HepG2 (cell line): ENCODE data around the gene COL25A1. TPM values are rescaled to one million over a fixed set of nuclear protein-coding genes. Genes with fewer than 3 reads are reported as not detected.

ENCODE experiments used
- ATAC-seq: fragments of 200-7000 bp; cut with Tn5 transposase; 3 replicates; pipeline ENCODE4 v1.9.1; 2020; ENCODE audit warnings: mild to moderate bottlenecking, moderate library complexity
- BruUV-seq: library from RNA; stranded (reverse); fragments of 400-500 nt; replicated peaks from 2 replicates; lab custom pipeline; 2021; lab: Mats Ljungman, UMichigan
- CTCF ChIA-PET: fragments of 300-600 bp; formaldehyde crosslinking; extraction: SDS; loops from one replicate; lab custom pipeline; 2021; ENCODE audit warnings: low total read pairs, inconsistent platforms, low intra/inter-chr PET ratio; lab: Yijun Ruan, JAX
- POLR2A ChIA-PET: fragments of 350-600 bp; sonication (Branson Sonifier 250); formaldehyde crosslinking; loops from one replicate; lab custom pipeline; 2020; ENCODE audit warnings: antibody characterized with exemption, inconsistent platforms; lab: Yijun Ruan, JAX
- DNase-seq: peaks from one replicate; pipeline ENCODE4 v3.0.0-alpha.2; 2015; ENCODE audit warnings: low spot score
- FAIRE-seq: peaks from 3 replicates; lab custom pipeline; 2011; peaks lifted over from hg19 to GRCh38; lab: Jason Lieb, UNC
- H2AFZ ChIP-seq: one replicate; pipeline ENCODE4 v1.6.1; 2011; ENCODE audit warnings: low read length, inconsistent platforms
- H3K27ac ChIP-seq: fragments of 300-600 bp; 3 replicates; pipeline ENCODE4 v1.8.0; 2011; ENCODE audit warnings: mixed run types, mild to moderate bottlenecking, mixed read lengths, low read length, inconsistent platforms; ENCODE audit not compliant: insufficient read depth; ENCODE audit errors: extremely low read length
- H3K27me3 ChIP-seq, 2 experiments: fragments of 200-600 bp in 1 of 2; 2 replicates in 1 of 2; 3 replicates in 1 of 2; pipeline versions ENCODE4 v1.6.0 to v1.8.0; 2011; ENCODE audit warnings: low read length in 2 of 2, mild to moderate bottlenecking in 2 of 2, moderate library complexity in 2 of 2, inconsistent platforms in 1 of 2; ENCODE audit not compliant: insufficient read depth in 2 of 2, control insufficient read depth in 1 of 2
- H3K36me3 ChIP-seq, 2 experiments: fragments of 200-600 bp in 1 of 2; replicated peaks in 1 of 2; 2 replicates in 1 of 2; 3 replicates in 1 of 2; pipeline versions ENCODE4 v1.5.1 to v1.8.0; 2011; ENCODE audit warnings: low read length in 2 of 2, inconsistent platforms in 1 of 2; ENCODE audit not compliant: insufficient read depth in 2 of 2, control insufficient read depth in 1 of 2
- H3K4me1 ChIP-seq: 2 replicates; pipeline ENCODE4 v1.5.1; 2012; ENCODE audit warnings: low read length, inconsistent platforms; ENCODE audit not compliant: insufficient read depth
- H3K4me2 ChIP-seq: 2 replicates; pipeline ENCODE4 v1.6.0; 2011; ENCODE audit warnings: low read depth, low read length, inconsistent platforms
- H3K4me3 ChIP-seq, 3 experiments: fragments of 200-600 bp in 1 of 3; sonication (generic), shearing (Covaris generic) in 1 of 3; replicated peaks in 1 of 3; 2 replicates each; pipeline ENCODE4 v1.5.1; 2011 to 2016; ENCODE audit warnings: low read length in 3 of 3, inconsistent platforms in 2 of 3, low read depth in 2 of 3, mild to moderate bottlenecking in 2 of 3, control low read depth in 1 of 3, mixed read lengths in 1 of 3; ENCODE audit not compliant: insufficient read depth in 1 of 3
- H3K79me2 ChIP-seq: one replicate; pipeline ENCODE4 v1.6.1; 2011; ENCODE audit warnings: low read length, inconsistent platforms; ENCODE audit not compliant: insufficient read depth
- H3K9ac ChIP-seq: 2 replicates; pipeline ENCODE4 v1.6.0; 2011; ENCODE audit warnings: mild to moderate bottlenecking, low read depth, low read length, inconsistent platforms; ENCODE audit not compliant: insufficient read depth
- H3K9me3 ChIP-seq: 2 replicates; pipeline ENCODE4 v1.5.1; 2012; ENCODE audit warnings: mild to moderate bottlenecking, low read length
- H4K20me1 ChIP-seq: 2 replicates; pipeline ENCODE4 v1.6.0; 2011; ENCODE audit warnings: inconsistent platforms, mild to moderate bottlenecking, low read length, moderate library complexity; ENCODE audit not compliant: insufficient read depth
- FOXK1 ChIP-seq: sonication (generic); formaldehyde crosslinking; IDR thresholded peaks from 2 replicates; pipeline ENCODE4 v1.4.0; 2020; ENCODE audit warnings: low read depth, missing genetic modification reagents, borderline replicate concordance
- MEIS1 ChIP-seq: sonication (generic); formaldehyde crosslinking; IDR thresholded peaks from 2 replicates; pipeline ENCODE4 v1.9.0; 2021; ENCODE audit warnings: mild to moderate bottlenecking, missing genetic modification reagents, moderate library complexity, borderline replicate concordance
- SNAI1 ChIP-seq: sonication (generic); formaldehyde crosslinking; IDR thresholded peaks from 2 replicates; pipeline ENCODE4 v1.5.0; 2020; ENCODE audit warnings: mild to moderate bottlenecking, missing genetic modification reagents, borderline replicate concordance
- ZNF124 ChIP-seq: sonication (generic); formaldehyde crosslinking; IDR thresholded peaks from 2 replicates; pipeline ENCODE4 v1.4.0; 2020; ENCODE audit warnings: missing genetic modification reagents
- ZNF75D ChIP-seq: sonication (generic); formaldehyde crosslinking; IDR thresholded peaks from 2 replicates; pipeline ENCODE4 v1.8.1; 2023; ENCODE audit warnings: missing genetic modification reagents, mild to moderate bottlenecking, borderline replicate concordance
- WGBS: methylation state at CpG from one replicate; pipeline ENCODE4 v1.1.6; 2017; ENCODE audit warnings: low lambda C conversion rate; 5-methylcytosine and 5-hydroxymethylcytosine counted together
- in situ Hi-C: cut with HindIII; loops from 2 replicates; pipeline ENCODE4 v1.10.0; 2017; ENCODE audit warnings: low pct_unique_long_range_greater_than_20kb; ENCODE audit not compliant: extremely low pct_ligation_motif_present
- intact Hi-C: fragments of 100-400 bp; cut with micrococcal nuclease; formaldehyde crosslinking; loops from one replicate; pipeline ENCODE4 v1.10.0; 2022; ENCODE audit not compliant: unreplicated experiment
- polyA plus RNA-seq, 8 experiments: library from polyadenylated mRNA; depleted of rRNA in 3 of 8; stranded (reverse) in 7 of 8; unstranded in 1 of 8; fragments of >200 nt; fragmentation: Illumina TruSeq in 4 of 8; extraction: Trizol in 4 of 8; gene quantifications; 2 replicates each; pipeline versions ENCODE4 v1.2.1 to v1.2.3, GENCODE V29; 2011 to 2016; ENCODE audit warnings: low read depth in 4 of 8, missing spikeins in 1 of 8, mixed read lengths in 1 of 8; ENCODE audit not compliant: insufficient read depth in 1 of 8
- total RNA-seq, 5 experiments: library from RNA; depleted of rRNA; stranded (reverse); fragments of >200 nt; fragmentation: Illumina TruSeq; extraction: Trizol; gene quantifications; 2 replicates each; pipeline ENCODE4 v1.2.3, GENCODE V29; 2016; ENCODE audit warnings: low read depth in 1 of 5
- TF ChIP-seq, protein P1 (sequence below): sonication (generic); formaldehyde crosslinking; IDR thresholded peaks from 2 replicates; pipeline ENCODE4 v1.9.0; 2021; ENCODE audit warnings: missing genetic modification reagents, borderline replicate concordance

COL25A1 gene
- total and polyA plus RNA-seq, 2 of the 13 experiments (the other 11 are each of a cell fraction or from before 2014, with no cell fraction given), result not detected

DNA sequence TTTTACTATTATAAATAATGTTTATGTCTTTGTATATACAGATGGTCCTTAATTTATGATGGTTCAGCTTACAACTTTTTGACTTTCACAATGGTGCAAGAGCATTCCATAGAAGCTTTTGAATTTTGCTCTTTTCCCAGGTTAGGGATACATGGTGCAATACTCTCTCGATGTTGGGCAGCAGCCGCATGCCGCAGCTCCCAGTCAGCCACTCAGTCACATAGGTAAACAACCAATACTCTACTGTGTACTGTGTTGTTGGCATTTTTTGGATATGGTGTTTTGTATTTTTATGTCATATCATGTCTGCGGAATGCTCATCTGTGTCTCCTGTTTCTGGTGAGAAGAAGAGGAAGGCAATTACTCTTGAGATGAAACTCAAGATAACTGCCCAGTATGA, 281.6 kb downstream of the COL25A1 start (continued):
- TF ChIP-seq, protein P1, sequence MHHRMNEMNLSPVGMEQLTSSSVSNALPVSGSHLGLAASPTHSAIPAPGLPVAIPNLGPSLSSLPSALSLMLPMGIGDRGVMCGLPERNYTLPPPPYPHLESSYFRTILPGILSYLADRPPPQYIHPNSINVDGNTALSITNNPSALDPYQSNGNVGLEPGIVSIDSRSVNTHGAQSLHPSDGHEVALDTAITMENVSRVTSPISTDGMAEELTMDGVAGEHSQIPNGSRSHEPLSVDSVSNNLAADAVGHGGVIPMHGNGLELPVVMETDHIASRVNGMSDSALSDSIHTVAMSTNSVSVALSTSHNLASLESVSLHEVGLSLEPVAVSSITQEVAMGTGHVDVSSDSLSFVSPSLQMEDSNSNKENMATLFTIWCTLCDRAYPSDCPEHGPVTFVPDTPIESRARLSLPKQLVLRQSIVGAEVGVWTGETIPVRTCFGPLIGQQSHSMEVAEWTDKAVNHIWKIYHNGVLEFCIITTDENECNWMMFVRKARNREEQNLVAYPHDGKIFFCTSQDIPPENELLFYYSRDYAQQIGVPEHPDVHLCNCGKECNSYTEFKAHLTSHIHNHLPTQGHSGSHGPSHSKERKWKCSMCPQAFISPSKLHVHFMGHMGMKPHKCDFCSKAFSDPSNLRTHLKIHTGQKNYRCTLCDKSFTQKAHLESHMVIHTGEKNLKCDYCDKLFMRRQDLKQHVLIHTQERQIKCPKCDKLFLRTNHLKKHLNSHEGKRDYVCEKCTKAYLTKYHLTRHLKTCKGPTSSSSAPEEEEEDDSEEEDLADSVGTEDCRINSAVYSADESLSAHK, result no peak

DNA sequence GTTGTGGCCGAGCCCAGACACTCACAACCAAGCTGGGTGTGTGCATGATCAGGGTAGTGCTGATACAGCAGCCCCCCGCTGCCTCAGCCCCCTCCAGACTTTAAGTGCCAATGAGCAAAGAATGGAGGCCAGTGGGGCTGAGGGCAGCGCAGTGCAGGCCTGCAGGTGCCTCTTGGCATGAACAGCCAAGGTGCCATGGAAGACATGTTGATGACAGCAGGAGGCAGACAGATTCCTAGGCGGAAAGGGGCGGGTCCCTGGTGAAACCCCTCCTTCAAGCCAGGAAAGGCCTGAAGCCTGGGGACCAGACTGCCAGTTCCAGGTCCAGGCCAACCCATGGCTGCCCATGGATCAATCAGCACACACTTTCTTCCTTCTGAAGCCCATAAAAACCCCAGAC, 286.3 kb downstream of the COL25A1 start:
- H3K36me3 ChIP-seq, result no peaks in the 10 kb centered on the region
- TF ChIP-seq SNAI1 (CRISPR knock-in tag) (no peak), FOXK1 (CRISPR knock-in tag) (no peak), ZNF124 (no peak), ZNF75D (CRISPR knock-in tag) (no peak), MEIS1 (CRISPR knock-in tag) (no peak)
- intact Hi-C loops (no loop called here), in situ Hi-C loops (no loop called here)
- H3K27me3 ChIP-seq, result no peaks in the 10 kb centered on the region; a peak in 1 of 5 replicates
- H3K9ac ChIP-seq, result no peak overlapping the region
- ChIA-PET POLR2A (no interaction called here), CTCF (no interaction called here)
- no TSS peak for BruUV-seq
- H3K27ac ChIP-seq, result no peak overlapping the region
- no peak for FAIRE-seq
- H3K4me2 ChIP-seq, result no peak overlapping the region
- no peaks in the 10 kb centered on the region for H4K20me1 ChIP-seq
- no peak overlapping the region for H3K4me3 ChIP-seq
- H3K9me3 ChIP-seq, result no peaks in the 10 kb centered on the region
- H2AFZ ChIP-seq, result no peak overlapping the region
- no peak for DNase-seq
- H3K4me1 ChIP-seq, result no peaks in the 10 kb centered on the region
- no peaks in the 10 kb centered on the region for H3K79me2 ChIP-seq
- 0% methylated on average over 2 of the region's 5 CpGs for WGBS
- no peak for ATAC-seq
